Osteocyte (in vitro differentiated cells): ENCODE measurements around the gene NIPBL. TPM values are rescaled to one million over a fixed set of nuclear protein-coding genes. Genes with fewer than 3 reads are reported as not detected.

Experiments
- DNase-seq: peaks from one replicate; pipeline ENCODE4 v3.0.0; 2021; ENCODE audit warnings: mixed read lengths; ENCODE audit not compliant: unreplicated experiment; ENCODE audit errors: extremely low spot score
- H3K27ac Mint-ChIP-seq: one replicate; pipeline ENCODE4 v1.8.0; 2021; ENCODE audit warnings: mild to moderate bottlenecking, mixed read lengths; ENCODE audit not compliant: unreplicated experiment
- H3K27me3 Mint-ChIP-seq: one replicate; pipeline ENCODE4 v1.8.0; 2021; ENCODE audit warnings: mixed read lengths; ENCODE audit not compliant: unreplicated experiment
- H3K36me3 Mint-ChIP-seq: one replicate; pipeline ENCODE4 v1.8.0; 2021; ENCODE audit warnings: mixed read lengths; ENCODE audit not compliant: unreplicated experiment
- H3K4me1 Mint-ChIP-seq: one replicate; pipeline ENCODE4 v1.8.0; 2021; ENCODE audit warnings: mixed read lengths; ENCODE audit not compliant: unreplicated experiment
- H3K4me3 Mint-ChIP-seq: one replicate; pipeline ENCODE4 v1.8.0; 2021; ENCODE audit warnings: mild to moderate bottlenecking, moderate library complexity, mixed read lengths; ENCODE audit not compliant: unreplicated experiment
- H3K9me3 Mint-ChIP-seq: one replicate; pipeline ENCODE4 v1.8.0; 2021; ENCODE audit warnings: mixed read lengths; ENCODE audit not compliant: unreplicated experiment
- CTCF ChIP-seq: fragments of 200-600 bp; sonication (generic); IDR thresholded peaks from 2 replicates; pipeline ENCODE4 v1.5.0; 2021; ENCODE audit warnings: antibody characterized with exemption, mild to moderate bottlenecking, moderate library complexity
- total RNA-seq: library from RNA; stranded (reverse); gene quantifications from 2 replicates; pipeline ENCODE4 v1.2.1, GENCODE V29; 2021

The NIPBL gene
- total RNA-seq, 1 donor from 2014 or later, result 52.2 TPM

DNA sequence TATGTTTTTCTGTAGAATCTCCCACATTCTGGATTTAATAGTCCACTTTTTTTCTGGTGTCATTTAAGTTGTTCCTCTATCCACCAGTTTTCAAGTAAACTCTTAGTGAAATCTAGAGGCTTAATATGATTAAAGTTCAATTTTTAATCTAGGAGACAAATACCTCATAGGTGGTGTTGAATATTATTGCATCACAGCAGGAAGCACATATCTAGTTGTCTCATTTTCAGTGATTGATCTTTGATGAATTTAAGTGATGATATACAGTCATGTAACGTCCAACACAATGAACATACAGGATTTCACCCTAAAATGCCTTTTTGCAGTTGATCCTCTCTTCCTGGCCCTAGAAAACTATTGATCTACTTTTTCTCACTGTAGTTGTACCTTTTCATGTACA is 152.3 kb downstream of the NIPBL start:
- no peak for DNase-seq
- no peak overlapping the region for H3K27ac Mint-ChIP-seq
- no peaks in the 10 kb centered on the region for H3K27me3 Mint-ChIP-seq
- H3K4me3 Mint-ChIP-seq, result no peak overlapping the region
- TF ChIP-seq CTCF, result no peak
- peaks cover 5% of the 10 kb centered on the region for H3K4me1 Mint-ChIP-seq
- peaks cover 3% of the 10 kb centered on the region for H3K9me3 Mint-ChIP-seq
- peaks cover 54% of the 10 kb centered on the region for H3K36me3 Mint-ChIP-seq

DNA sequence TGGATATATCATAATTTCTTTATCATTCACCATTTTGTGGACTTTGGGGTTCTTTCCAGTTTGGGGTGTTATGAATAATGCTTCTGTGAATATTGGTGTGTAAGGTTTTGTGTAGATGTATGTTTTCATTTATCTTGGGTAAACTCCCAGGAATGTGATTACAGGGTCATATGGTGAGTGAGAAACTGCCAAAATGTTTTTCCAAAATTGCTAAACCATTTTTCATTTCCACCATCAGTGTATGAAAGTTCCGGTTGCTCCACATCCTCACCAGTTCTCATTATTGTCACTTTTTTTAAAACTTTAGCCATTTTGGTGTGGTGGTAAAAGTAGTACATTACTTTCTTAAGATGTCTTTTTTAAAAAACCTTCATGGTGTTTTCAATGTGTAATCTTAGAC is 152.9 kb downstream of the NIPBL start:
- peaks cover 52% of the 10 kb centered on the region for H3K36me3 Mint-ChIP-seq
- no peak overlapping the region for H3K4me3 Mint-ChIP-seq
- no peak for TF ChIP-seq CTCF
- H3K9me3 Mint-ChIP-seq, result peaks cover 3% of the 10 kb centered on the region
- H3K27ac Mint-ChIP-seq, result no peak overlapping the region
- no peaks in the 10 kb centered on the region for H3K27me3 Mint-ChIP-seq
- peaks cover 5% of the 10 kb centered on the region for H3K4me1 Mint-ChIP-seq
- no peak for DNase-seq

GRCh38 chr5:37034955-37035354 is 158.4 kb downstream of the NIPBL start:
- Mint-ChIP-seq H3K4me3 (no peak overlapping the region), H3K36me3 (peaks cover 24% of the 10 kb centered on the region), H3K4me1 (no peaks in the 10 kb centered on the region), H3K27me3 (no peaks in the 10 kb centered on the region), H3K9me3 (no peaks in the 10 kb centered on the region), H3K27ac (no peak overlapping the region)
- TF ChIP-seq CTCF, result no peak
- no peak for DNase-seq

- Mint-ChIP-seq H3K4me3 (no peak overlapping the region), H3K36me3 (peaks cover 15% of the 10 kb centered on the region), H3K4me1 (no peaks in the 10 kb centered on the region), H3K27me3 (no peaks in the 10 kb centered on the region), H3K9me3 (no peaks in the 10 kb centered on the region), H3K27ac (no peak overlapping the region)
- no peak for TF ChIP-seq CTCF
- DNase-seq, result no peak
Measured at GRCh38 chr5:37037840-37038239, 161.3 kb downstream of the NIPBL start.

DNA sequence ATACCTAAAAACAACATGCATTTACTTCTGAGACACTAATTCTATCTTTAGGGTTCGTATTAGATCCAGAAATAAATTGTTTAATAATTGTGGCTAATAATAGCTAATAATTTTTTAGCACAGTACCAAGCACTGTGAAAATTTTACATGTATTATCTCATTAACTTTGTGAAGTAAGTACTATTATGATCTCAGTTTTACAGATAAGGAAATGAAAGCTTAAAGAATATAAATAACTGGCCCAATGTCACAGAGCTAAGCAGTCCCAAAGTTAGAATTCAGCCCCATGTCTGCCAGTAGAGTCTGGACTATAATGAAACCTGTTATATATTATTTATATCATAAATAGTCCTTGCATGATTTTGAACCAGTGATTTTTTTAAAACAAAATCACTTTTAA is 163.3 kb downstream of the NIPBL start:
- no peak for TF ChIP-seq CTCF
- Mint-ChIP-seq H3K36me3 (peaks cover 9% of the 10 kb centered on the region), H3K4me1 (no peaks in the 10 kb centered on the region), H3K27me3 (no peaks in the 10 kb centered on the region), H3K9me3 (no peaks in the 10 kb centered on the region), H3K27ac (no peak overlapping the region), H3K4me3 (no peak overlapping the region)
- no peak for DNase-seq
